SK-N-SH treated with all-trans-retinoic acid at 6 μM for 48 hours (cell line): Measurements from ENCODE around the gene GHRH.

ENCODE experiments used
- BACH2 ChIP-seq: fragments of 250-450 bp; sonication (Bioruptor Pico); IDR thresholded peaks from 2 replicates; pipeline ENCODE4 v1.9.0; 2021; ENCODE audit warnings: mild to moderate bottlenecking, borderline replicate concordance
- GLIS3 ChIP-seq: fragments of 250-450 bp; sonication (Bioruptor Pico); IDR thresholded peaks from 2 replicates; pipeline ENCODE4 v1.5.0; 2020; ENCODE audit warnings: mild to moderate bottlenecking, moderate library complexity
- RARB ChIP-seq: fragments of 250-450 bp; sonication (Bioruptor Pico); IDR thresholded peaks from 2 replicates; pipeline ENCODE4 v1.8.0; 2021; ENCODE audit warnings: mild to moderate bottlenecking, moderate library complexity
- ZFP3 ChIP-seq: fragments of 250-450 bp; sonication (Bioruptor Pico); IDR thresholded peaks from 2 replicates; pipeline ENCODE4 v1.5.0; 2020; ENCODE audit warnings: mild to moderate bottlenecking, moderate library complexity
- ZNF565 ChIP-seq: fragments of 450-650 bp; formaldehyde crosslinking; conservative IDR thresholded peaks from 2 replicates; pipeline ENCODE4 v1.5.0; 2020; ENCODE audit warnings: low read depth, mild to moderate bottlenecking, moderate library complexity
- ZNF70 ChIP-seq: fragments of 450-650 bp; formaldehyde crosslinking; IDR thresholded peaks from 2 replicates; pipeline ENCODE4 v1.5.0; 2020; ENCODE audit warnings: mild to moderate bottlenecking, moderate library complexity
- ZNF8 ChIP-seq: fragments of 450-650 bp; formaldehyde crosslinking; IDR thresholded peaks from 2 replicates; pipeline ENCODE4 v1.5.0; 2020; ENCODE audit warnings: mild to moderate bottlenecking, moderate library complexity
- TF ChIP-seq, protein P1 (sequence below): fragments of 250-450 bp; sonication (Bioruptor Pico); IDR thresholded peaks from 2 replicates; pipeline ENCODE4 v1.5.1; 2020; ENCODE audit warnings: low read depth, mild to moderate bottlenecking, moderate library complexity
- TF ChIP-seq, protein P2 (sequence below): fragments of 250-450 bp; sonication (Bioruptor Pico); IDR thresholded peaks from 2 replicates; pipeline ENCODE4 v1.8.0; 2020; ENCODE audit warnings: mild to moderate bottlenecking, moderate library complexity, borderline replicate concordance

DNA sequence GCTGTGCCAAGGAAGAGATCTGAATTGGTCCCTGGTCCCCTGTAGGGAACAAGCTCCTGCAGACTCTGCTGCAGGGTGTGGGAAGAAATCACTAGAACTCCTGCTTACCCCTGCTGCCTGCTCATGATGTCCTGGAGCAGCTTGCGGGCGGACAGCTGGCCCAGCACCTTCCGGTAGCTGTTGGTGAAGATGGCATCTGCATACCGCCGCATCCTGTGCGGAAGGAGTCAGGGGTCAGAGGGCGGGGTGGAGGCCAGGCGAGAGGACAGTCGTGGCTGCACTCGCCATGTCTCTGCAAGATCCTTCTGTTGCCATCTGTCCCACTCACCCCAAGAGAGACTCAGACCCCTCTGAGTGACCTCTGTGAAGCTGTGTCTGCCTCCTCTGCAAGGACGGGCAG lies 5.3 kb downstream of the GHRH start:
- TF ChIP-seq BACH2 = no peak
- TF ChIP-seq GLIS3 (CRISPR knock-in tag) = no peak
- no peak for TF ChIP-seq ZNF70 (CRISPR knock-in tag)
- no peak for TF ChIP-seq ZNF8 (CRISPR knock-in tag)
- no peak for TF ChIP-seq ZNF565
- TF ChIP-seq, protein P1, sequence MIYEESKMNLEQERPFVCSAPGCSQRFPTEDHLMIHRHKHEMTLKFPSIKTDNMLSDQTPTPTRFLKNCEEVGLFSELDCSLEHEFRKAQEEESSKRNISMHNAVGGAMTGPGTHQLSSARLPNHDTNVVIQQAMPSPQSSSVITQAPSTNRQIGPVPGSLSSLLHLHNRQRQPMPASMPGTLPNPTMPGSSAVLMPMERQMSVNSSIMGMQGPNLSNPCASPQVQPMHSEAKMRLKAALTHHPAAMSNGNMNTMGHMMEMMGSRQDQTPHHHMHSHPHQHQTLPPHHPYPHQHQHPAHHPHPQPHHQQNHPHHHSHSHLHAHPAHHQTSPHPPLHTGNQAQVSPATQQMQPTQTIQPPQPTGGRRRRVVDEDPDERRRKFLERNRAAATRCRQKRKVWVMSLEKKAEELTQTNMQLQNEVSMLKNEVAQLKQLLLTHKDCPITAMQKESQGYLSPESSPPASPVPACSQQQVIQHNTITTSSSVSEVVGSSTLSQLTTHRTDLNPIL (CRISPR knock-in tag) = no peak
- no peak for TF ChIP-seq RARB (CRISPR knock-in tag)
- TF ChIP-seq, protein P2, sequence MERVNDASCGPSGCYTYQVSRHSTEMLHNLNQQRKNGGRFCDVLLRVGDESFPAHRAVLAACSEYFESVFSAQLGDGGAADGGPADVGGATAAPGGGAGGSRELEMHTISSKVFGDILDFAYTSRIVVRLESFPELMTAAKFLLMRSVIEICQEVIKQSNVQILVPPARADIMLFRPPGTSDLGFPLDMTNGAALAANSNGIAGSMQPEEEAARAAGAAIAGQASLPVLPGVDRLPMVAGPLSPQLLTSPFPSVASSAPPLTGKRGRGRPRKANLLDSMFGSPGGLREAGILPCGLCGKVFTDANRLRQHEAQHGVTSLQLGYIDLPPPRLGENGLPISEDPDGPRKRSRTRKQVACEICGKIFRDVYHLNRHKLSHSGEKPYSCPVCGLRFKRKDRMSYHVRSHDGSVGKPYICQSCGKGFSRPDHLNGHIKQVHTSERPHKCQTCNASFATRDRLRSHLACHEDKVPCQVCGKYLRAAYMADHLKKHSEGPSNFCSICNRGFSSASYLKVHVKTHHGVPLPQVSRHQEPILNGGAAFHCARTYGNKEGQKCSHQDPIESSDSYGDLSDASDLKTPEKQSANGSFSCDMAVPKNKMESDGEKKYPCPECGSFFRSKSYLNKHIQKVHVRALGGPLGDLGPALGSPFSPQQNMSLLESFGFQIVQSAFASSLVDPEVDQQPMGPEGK (CRISPR knock-in tag) = no peak
- no peak for TF ChIP-seq ZFP3 (CRISPR knock-in tag)
